GM21619 (cell line): ENCODE results near the gene WDFY4.
"Not testable (repeated sequence)": the region's sequence is repeated elsewhere in the genome, so short reads cannot be mapped to it uniquely, and the experiment has no call there.

Experiments
- ATAC-seq: cut with Tn5 transposase; IDR thresholded peaks from one replicate; pipeline ENCODE4 v1.9.1; 2021; ENCODE audit not compliant: unreplicated experiment

Gene WDFY4, protein sequence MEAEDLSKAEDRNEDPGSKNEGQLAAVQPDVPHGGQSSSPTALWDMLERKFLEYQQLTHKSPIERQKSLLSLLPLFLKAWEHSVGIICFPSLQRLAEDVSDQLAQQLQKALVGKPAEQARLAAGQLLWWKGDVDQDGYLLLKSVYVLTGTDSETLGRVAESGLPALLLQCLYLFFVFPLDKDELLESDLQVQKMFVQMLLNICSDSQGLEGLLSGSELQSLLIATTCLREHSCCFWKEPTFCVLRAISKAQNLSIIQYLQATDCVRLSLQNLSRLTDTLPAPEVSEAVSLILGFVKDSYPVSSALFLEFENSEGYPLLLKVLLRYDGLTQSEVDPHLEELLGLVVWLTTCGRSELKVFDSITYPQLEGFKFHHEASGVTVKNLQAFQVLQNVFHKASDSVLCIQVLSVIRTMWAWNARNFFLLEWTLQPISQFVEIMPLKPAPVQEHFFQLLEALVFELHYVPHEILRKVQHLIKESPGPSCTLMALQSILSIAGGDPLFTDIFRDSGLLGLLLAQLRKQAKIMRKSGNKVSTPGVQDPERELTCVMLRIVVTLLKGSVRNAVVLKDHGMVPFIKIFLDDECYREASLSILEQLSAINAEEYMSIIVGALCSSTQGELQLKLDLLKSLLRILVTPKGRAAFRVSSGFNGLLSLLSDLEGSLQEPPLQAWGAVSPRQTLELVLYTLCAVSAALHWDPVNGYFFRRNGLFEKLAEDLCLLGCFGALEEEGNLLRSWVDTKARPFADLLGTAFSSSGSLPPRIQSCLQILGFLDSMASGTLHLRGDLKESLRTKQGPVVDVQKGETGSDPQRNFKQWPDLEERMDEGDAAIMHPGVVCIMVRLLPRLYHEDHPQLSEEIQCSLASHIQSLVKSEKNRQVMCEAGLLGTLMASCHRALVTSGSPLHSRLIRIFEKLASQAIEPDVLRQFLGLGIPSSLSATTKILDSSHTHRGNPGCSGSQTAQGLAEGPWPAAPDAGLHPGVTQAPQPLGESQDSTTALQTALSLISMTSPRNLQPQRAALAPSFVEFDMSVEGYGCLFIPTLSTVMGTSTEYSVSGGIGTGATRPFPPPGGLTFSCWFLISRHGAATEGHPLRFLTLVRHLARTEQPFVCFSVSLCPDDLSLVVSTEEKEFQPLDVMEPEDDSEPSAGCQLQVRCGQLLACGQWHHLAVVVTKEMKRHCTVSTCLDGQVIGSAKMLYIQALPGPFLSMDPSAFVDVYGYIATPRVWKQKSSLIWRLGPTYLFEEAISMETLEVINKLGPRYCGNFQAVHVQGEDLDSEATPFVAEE (N-terminal part only)

DNA sequence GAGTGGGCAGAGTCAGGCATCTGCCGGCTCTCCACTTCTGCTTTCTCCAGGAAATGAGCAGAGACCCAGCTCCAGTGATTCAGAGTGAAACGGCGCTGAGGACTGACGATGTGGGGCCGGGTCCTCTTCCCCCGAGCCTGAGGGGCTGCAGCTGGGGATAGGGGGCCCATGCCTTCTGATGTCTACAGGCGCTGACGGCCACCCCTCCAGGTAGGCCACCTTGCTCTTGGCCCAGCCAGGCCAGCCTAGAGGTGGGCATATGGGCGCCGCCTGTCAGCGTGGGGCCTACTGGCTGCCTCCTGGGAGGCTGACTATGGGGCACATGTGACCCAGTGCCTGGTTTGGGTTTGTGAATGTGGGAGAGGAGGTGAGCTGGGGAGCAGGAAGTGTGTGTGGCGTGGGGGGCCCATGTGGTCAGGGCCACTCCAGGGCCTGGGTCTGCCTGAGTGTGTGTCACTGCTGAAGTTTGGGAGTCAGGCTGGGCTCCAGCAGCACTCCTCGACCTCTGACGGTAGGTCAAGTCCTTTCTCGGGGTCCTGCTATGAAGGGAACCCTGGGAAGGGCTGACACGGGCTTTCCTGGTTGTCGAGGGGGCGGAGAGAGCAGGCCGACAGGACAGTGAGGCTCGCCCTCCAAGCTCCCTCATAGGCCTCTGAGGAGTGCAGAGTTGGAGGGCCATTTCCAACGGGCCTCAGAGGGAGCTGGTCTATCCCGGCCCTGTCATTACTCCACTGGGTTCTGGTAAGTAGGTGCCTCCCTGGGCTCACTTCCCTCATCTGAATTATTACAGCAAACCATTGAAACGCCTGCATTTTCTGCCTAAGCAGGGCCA is at the start of gene WDFY4:
TSS of gene WDFY4 (plus strand) at position 82 of the 832 bp plus-strand sequence. CDS start 24,860 bp downstream, outside the sequence.
- peak; percentile 63 for ATAC-seq

DNA sequence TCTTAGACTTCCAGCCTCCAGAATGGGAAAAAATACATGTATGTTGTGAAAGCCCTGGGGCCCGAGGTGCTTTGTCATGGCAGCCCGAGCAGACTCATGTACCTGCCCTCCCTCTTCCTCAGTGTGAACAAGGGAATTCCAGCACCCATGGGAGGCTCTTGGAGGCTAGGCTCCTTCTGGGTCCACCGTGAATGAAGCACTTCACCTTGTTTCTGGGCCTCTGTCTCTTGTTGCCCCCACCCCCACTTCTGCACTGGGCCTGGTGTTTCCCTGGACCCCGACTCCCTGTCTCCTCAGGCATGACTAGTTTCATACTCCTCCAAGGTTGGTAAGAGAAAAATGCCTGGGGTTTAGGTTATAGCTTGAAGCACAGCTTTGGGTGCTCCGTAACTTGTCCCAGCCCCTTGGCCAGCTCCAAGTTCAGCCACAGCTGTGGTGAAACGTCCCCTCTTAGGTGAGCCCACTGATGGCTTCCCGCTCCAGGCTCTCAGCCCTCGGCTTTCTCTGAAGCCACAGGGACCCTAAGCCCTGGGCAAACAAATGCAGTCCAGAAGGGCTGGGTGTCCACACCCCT is 49.6 kb upstream of the WDFY4 start:
- no peak for ATAC-seq

DNA sequence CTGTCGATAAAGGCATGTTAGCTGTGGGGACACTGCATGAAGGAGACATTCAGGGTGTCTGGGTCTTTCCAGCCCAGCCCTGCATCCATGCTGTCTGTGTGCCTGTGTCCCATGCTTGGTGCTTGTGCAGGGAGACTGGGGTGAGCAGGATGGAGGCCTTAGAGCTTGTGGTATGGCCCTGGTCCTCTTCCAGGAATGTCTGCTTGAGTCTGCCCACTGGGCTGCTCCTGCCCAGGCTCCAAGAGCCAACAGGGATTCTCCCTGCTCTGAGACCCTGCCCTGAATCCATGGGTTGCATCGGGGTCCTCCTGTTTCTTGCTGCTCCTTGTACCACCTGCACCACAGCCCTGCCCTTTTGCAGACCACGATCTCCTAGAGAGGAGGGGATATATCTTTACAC is 48.4 kb upstream of the WDFY4 start:
- ATAC-seq, result no peak

DNA sequence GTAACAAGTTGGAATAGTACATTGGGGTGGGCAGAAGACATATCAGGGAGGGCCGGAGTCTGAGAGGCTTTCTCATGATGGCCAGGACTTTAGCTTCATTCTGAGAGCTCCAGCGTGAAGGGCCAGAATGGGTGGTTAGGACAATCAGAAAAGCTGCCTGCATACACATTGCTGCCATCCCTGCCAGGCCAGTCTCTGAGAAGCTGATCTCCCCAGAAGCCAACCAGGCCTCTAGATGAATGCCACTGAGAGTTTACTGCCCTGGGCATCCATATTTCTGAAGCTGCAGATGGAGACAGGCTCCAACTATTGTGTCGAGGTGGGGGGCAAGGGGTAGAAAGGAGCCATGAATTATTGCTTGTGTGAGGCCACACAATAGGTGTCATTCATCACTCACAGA is 47.8 kb upstream of the WDFY4 start:
- no peak for ATAC-seq

DNA sequence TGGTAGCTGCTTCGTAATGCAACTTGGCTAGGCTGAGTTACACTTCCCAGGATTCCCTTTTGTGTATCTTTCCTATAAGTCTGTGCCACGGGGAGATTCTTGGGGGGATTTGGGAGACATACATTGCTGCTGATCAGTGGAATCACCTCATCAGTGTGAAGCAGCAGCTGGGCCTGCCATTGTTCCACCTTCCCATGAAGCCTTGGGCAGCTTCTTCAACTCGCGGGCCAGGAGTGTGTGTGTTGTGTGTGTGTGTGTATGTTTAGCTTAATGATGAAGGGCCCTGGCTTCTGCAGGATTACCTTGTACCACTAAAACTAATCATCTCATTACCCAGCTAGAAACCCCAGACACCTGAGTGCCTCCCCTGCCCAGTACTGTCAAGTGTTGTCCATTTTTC is 46.5 kb upstream of the WDFY4 start:
- ATAC-seq, result no peak

DNA sequence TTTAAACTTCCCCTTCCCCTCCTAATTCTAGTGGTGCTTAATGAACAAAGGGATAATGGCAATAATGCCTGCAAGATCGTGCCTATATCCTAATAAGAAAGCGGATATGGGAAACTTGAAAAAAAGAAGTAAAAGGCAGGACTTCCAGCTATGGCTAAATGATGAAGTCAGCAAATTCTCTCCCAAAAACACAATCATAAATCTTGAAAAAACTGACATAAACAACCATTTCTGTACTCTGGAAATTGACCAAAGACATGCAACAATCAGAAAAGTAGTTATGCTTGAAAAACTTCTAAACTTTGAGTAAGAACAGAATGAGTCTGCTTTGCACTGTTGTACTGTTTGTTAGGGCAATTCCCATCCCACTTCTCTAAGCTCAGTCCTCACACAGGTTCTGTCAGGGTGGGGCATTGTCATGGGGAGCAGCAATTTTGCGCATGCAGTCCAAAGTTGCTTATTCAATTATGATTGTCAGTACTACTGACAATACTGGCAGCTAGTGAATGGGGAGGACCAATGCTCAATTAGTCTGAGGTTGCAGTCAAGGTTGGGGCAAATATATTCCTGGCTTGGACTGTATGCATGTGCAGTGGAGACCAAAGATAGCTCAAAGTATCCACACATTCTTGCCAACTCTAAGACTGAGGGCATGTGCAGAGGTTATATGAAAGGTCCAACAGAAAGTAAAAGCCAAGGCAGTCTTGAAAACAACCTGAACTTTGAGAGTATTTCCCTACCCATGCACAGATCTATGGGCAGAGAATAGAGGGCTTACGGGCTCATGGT is 45.7 kb upstream of the WDFY4 start:
- no peak for ATAC-seq

DNA sequence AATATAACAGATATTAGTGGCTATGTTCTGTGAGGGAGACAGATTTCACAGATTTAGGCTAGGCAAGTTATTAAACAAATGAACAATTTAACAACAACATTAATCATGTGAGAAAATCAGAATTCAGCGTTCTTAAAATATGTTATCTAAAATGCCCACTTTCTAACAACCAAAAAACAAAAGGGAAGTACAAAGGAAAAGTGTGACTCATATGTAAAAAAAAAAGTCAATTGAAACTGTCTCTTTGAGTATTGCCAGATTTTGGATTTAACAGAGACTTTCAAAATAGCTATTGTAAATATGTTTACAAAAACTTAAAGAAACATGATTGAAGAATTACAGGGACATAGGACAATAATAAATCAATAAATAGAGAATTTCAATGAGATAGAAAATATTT is 45.0 kb upstream of the WDFY4 start:
- ATAC-seq, result no peak

DNA sequence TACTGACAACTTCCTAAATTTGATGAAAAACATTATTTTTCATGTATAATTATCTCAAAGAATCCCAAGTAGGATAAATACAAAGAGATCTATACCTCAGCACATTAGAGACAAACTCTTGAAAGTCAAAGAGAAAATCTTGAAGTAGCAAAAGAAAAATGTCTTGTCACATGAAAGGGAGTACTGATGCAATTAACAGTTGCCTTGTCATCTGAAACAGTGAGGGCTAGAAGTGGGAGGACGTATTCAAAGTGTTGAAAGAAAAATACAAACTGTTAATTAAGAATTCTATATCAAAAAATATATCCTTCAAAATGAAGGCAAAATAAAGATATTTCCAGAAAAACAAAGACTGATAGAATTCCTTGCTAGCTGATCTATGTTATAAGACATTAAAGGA is 44.3 kb upstream of the WDFY4 start:
- ATAC-seq, result no peak

DNA sequence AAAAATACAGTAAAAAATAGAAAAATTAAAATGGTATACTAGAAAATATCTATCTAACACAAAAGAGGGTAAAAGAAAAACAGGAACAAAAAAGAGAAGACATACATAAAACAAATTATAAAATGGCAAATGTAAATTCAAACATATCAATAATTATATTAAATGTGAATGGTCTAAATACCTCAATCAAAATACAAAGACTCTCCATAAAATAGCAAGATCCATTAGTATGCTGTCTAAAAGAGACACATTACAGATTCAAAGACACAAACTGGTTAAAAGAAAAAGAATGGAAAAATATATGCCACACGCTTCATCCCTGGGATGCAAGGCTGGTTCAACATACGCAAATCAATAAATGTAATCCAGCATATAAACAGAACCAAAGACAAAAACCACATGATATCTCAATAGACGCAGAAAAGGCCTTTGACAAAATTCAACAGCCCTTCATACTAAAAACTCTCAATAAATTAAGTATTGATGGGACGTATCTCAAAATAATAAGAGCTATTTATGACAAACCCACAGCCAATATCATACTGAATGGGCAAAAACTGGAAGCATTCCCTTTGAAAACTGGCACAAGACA is 43.5 kb upstream of the WDFY4 start:
- not testable (repeated sequence) for ATAC-seq

DNA sequence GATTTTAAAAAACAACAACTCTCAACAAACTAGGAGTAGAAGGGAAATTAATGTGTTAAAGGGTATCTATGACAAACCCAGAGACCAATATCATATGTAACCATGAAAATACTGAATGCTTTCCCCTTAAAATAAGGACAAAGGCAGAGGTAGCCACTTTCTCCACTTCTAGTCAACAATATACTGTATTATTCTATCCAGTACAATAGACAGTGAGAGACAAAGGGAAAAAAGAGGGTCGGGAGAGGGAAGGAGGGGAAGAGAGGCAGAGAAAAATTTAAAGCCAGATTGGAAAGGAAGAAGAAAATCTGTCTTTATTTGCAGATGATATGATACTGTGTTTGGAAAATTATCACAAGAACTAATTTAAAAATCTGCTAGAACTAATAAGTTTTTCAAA is 39.1 kb upstream of the WDFY4 start:
- no peak for ATAC-seq

DNA sequence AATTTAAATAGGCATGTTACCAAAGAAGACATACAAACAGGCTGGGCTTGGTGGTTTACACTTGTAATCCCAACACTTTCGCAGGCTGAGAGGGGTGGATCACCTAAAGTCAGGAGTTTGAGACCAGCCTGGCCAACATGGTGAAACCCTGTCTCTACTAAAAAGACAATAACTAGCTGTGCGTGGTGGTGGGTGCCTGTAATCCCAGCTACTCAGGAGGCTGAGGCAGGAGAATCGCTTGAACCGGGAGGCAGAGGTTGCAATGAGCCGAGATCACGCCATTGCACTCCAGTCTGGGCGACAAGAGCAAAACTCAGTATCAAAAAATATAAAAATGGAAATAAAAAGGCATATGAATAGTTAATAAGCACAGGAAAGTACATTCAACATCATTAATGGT is 37.6 kb upstream of the WDFY4 start:
- not testable (repeated sequence) for ATAC-seq

DNA sequence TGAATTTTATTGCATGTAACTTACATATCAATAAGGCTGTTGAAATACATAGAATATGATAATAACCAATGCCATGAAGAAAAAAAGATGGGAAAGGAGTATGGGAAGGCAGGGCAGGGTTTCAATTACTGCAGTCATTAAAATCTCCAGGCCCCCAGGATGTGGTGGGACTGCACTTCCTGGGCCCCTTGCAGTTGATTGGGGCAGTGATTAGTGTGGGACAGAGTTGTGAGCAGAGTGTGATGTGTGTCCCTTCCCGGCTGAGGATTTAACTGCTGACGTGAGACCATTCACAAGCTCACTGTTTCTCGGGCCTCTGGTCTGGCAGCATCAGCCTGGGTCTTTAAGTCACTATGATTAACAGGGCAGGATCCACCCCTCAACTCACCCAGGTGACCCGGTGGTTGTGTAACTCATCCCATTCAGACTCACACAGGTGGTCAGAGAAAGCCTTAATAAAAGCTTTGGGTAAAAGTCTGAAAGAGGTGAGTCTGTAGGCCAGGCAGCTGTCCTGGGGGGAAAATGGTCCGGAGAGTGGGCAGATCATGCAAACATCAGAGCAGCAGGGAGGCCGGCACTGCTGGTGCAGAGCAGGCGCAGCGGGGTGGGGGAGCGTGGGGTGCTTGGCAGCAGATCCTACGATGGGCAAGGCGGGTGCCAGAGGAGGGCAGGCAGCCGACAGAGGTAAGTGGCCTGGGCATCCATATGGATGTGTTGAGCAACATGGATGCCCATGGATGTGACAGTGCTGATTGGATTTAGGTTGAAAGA is 36.3 kb upstream of the WDFY4 start:
- ATAC-seq, result no peak

DNA sequence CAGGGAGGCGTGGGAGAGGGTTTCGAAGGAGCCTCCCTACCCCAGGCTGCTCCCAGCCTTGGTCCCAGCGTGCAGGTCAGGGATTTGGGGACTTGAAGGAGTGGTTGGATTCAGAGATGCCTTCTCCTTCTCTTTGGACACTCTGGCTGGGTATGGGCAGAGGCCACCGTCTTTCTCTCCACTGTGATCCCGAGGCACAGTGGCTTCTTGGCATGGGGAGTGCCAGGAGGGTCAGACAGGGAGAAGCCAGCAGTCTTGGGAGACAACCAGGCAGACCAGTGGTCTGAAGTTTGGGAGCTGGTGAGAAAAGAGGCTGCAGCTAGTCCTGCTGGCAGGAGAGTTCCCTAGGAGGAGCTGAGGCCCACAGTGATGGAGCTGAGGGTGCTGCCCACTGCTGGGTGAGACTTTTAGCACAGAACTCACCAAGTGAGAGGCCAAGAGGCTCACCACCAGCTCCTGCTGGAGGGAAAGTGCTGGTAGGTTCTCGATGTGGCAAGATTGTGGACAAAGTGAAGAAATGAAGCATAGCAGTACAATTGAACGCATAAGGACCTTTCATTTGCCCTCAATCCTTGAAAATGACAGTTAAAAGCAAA is 35.2 kb upstream of the WDFY4 start:
- ATAC-seq, result no peak

DNA sequence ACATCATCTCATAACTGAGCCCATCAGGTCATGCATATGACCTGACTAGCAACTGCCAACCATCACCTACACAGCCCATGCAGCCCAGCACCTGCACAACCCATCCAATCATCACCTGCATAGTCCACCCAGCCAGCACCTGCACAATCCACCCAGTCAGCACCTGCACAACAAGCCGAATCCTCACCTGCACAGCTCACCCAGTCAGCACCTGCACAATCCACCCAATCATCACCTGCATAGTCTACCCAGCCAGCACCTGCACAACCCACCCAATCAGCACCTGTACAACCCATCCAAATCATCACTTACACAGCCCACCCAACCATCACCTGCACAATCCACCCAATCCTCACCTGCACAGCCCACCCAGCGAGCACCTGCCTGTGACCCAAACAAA is 33.4 kb upstream of the WDFY4 start:
- ATAC-seq, result no peak

DNA sequence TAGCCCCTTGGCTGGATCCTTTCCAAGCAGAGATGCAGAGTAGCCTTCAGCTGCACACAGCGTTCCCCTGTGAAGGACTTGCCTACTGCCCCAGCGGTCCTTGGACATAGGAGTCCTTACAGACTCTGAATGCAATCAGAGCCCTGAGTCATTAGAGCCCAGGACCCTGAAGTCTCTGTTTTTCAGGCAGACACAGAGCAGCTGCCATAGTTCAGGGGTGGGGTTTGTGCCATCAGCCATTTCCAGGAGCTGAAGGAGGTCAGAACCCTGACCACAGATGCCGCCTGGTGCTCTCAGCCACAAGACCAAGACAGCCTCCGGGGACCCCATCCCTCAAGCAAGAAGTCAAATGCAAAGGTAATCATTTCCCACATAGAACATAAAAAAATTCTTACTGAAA is 32.8 kb upstream of the WDFY4 start:
- ATAC-seq, result no peak

DNA sequence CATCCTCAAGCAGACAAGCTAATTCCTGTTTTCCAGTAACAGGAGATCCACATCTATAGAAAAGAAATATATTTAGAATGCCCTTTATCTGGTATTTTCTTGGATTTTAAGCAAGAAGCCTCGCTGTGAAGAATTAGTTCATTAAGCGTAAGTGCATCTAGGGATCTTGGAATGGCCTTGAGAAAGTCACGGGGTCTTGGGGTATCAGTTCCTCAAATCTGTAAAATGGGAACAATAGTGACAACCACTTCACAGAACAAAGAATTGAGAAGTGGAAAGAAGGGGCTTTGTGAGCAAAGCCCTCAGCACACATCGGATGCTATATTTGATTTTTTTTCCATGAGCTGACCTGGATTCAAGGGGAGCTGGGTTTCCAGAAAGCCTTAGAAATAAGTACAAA is 32.3 kb upstream of the WDFY4 start:
- no peak for ATAC-seq

DNA sequence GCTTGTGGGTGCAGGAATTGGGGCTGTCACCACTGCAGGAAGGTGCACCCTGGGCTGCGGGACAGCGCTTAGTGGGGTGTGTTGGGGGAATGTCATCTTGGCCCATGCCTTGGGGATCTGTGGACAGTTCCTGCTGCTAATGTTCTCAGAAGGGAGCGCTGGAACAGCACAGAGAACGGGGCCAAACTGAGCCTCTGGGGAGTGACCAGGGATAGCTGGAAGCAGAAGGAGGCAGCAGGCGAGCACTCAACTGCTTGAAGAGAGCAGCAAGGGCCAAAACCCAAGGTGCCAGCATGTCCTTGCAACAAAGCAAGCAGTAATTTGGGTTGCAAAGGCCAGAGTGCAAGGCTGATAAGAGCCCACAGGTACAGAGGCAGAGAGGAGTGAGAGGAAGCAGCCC is 31.3 kb upstream of the WDFY4 start:
- ATAC-seq, result no peak
